ENCODE measurements around the gene TBC1D3B.
"Not testable (repeated sequence)": the region's sequence is repeated elsewhere in the genome, so short reads cannot be mapped to it uniquely, and the experiment has no call there.

TBC1D3B gene

GRCh38 chr17:36176536-36176935 is at the start of gene TBC1D3B:
TBC1D3B (minus strand) TSS chr17:36176636; CDS start chr17:36175050, 1,586 bp downstream.
- not testable (repeated sequence) for TF ChIP-seq NFIC (IDR thresholded peaks at IDR 0.05); TAF1 (IDR thresholded peaks at IDR 0.05; ENCODE audit: low read depth); EP300 (IDR thresholded peaks at IDR 0.05; ENCODE audit: borderline replicate concordance)

GRCh38 chr17:36214918-36215317 is 38.5 kb upstream of the TBC1D3B start:
- TF ChIP-seq ZBTB7A (IDR thresholded peaks at IDR 0.05; ENCODE audit: low read depth) (no peak), YY1 (IDR thresholded peaks at IDR 0.05; ENCODE audit: low read depth) (no peak), FOXM1 (IDR thresholded peaks at IDR 0.05; ENCODE audit: borderline replicate concordance, low read depth) (no peak), CEBPB (IDR thresholded peaks at IDR 0.05) (no peak), EGR1 (IDR thresholded peaks at IDR 0.05) (no peak), NFIC (IDR thresholded peaks at IDR 0.05) (no peak), RAD21 (IDR thresholded peaks at IDR 0.05; ENCODE audit: low read depth) (no peak), TCF12 (IDR thresholded peaks at IDR 0.05; ENCODE audit: low read depth) (no peak), USF1 (IDR thresholded peaks at IDR 0.05) (no peak), TEAD4 (IDR thresholded peaks at IDR 0.05) (no peak), EP300 (IDR thresholded peaks at IDR 0.05; ENCODE audit: borderline replicate concordance) (no peak), CREB1 (IDR thresholded peaks at IDR 0.05; ENCODE audit: low read depth) (no peak), TAF1 (IDR thresholded peaks at IDR 0.05; ENCODE audit: low read depth) (no peak), REST (IDR thresholded peaks at IDR 0.05; ENCODE audit: low read depth) (no peak)

- TF ChIP-seq MAX (IDR thresholded peaks at IDR 0.05) (no peak), NFIC (IDR thresholded peaks at IDR 0.05) (no peak), TAF1 (IDR thresholded peaks at IDR 0.05; ENCODE audit: low read depth) (no peak), EGR1 (IDR thresholded peaks at IDR 0.05) (no peak), RAD21 (IDR thresholded peaks at IDR 0.05; ENCODE audit: low read depth) (no peak), TEAD4 (IDR thresholded peaks at IDR 0.05) (no peak)
Observed at GRCh38 chr17:36213695-36214094, 37.3 kb upstream of the TBC1D3B start.

- TF ChIP-seq TCF12 (IDR thresholded peaks at IDR 0.05; ENCODE audit: low read depth) (no peak), EGR1 (IDR thresholded peaks at IDR 0.05) (no peak), USF1 (IDR thresholded peaks at IDR 0.05) (no peak), RAD21 (IDR thresholded peaks at IDR 0.05; ENCODE audit: low read depth) (no peak), TAF1 (IDR thresholded peaks at IDR 0.05; ENCODE audit: low read depth) (no peak), REST (IDR thresholded peaks at IDR 0.05; ENCODE audit: low read depth) (no peak), TEAD4 (IDR thresholded peaks at IDR 0.05) (no peak)
Observed at GRCh38 chr17:36212966-36213365, 36.5 kb upstream of the TBC1D3B start.

- TF ChIP-seq USF1 (IDR thresholded peaks at IDR 0.05): no peak
- TF ChIP-seq MAX (IDR thresholded peaks at IDR 0.05): no peak
- no peak for TF ChIP-seq CREB1 (IDR thresholded peaks at IDR 0.05; ENCODE audit: low read depth)
- no peak for TF ChIP-seq EGR1 (IDR thresholded peaks at IDR 0.05)
- TF ChIP-seq CEBPB (IDR thresholded peaks at IDR 0.05): no peak
- TF ChIP-seq FOXM1 (IDR thresholded peaks at IDR 0.05; ENCODE audit: borderline replicate concordance, low read depth): no peak
- no peak for TF ChIP-seq TAF1 (IDR thresholded peaks at IDR 0.05; ENCODE audit: low read depth)
- no peak for TF ChIP-seq NFIC (IDR thresholded peaks at IDR 0.05)
- no peak for TF ChIP-seq ZBTB7A (IDR thresholded peaks at IDR 0.05; ENCODE audit: low read depth)
- TF ChIP-seq REST (IDR thresholded peaks at IDR 0.05; ENCODE audit: low read depth): no peak
- TF ChIP-seq RAD21 (IDR thresholded peaks at IDR 0.05; ENCODE audit: low read depth): no peak
- TF ChIP-seq EP300 (IDR thresholded peaks at IDR 0.05; ENCODE audit: borderline replicate concordance): no peak
Observed at GRCh38 chr17:36212272-36212605, 35.8 kb upstream of the TBC1D3B start.
